ENCODE measurements around the gene IFT80. TPM values are rescaled to one million over a fixed set of nuclear protein-coding genes. Genes with fewer than 3 reads are reported as not detected.

Gene IFT80
- total and polyA plus RNA-seq, 2 donors (not counting 3 experiments of a cell fraction or from before 2014, with no cell fraction given): 7.3 to 22.5 TPM

DNA sequence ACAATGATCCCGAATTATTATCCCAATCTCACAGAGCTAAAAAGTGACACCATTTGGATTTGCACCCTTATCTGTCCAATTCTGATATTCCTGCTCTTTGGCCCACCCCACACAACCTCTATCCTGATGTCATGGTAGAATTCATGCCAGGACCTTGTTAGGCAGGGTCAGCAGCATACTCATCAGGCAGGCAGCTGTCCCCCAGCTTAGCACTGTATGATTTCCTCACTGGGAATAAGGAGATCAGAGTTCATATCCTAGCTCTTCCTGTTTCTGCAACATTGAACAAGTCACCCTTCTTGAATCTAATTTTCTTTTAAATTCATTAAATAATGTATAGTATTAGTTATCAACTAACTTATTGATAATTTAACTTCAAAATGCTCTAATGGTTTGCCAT, 185.8 kb downstream of the IFT80 start:
- Histone ChIP-seq H4K20me1 (replicated peaks; ENCODE audit: control insufficient read depth, extremely low read depth, insufficient read depth, low read length) (no peaks in the 10 kb centered on the region), H3K27me3 (ENCODE audit: control insufficient read depth in 2 of 2, insufficient read depth in 2 of 2, low read length in 2 of 2) (peaks cover 0 to 4% of the 10 kb centered on the region in 2 experiments), H3K9me3 (replicated peaks; ENCODE audit: control insufficient read depth, insufficient read depth, low read length) (no peaks in the 10 kb centered on the region), H3K9me1 (replicated peaks; ENCODE audit: control insufficient read depth, extremely low read depth, insufficient read depth, low read length) (no peaks in the 10 kb centered on the region), H3K9ac (replicated peaks; ENCODE audit: extremely low read depth, insufficient read depth, low read length) (no peak overlapping the region), H3K4me2 (ENCODE audit: insufficient read depth, low read length) (no peak overlapping the region), H3K36me3 (ENCODE audit: control insufficient read depth in 2 of 2, extremely low read depth in 1 of 2, insufficient read depth in 2 of 2, low read length in 2 of 2) (no peaks in the 10 kb centered on the region), H3K4me3 (replicated peaks in 1 of 3; ENCODE audit: insufficient read depth in 1 of 3, low read depth in 1 of 3, low read length in 3 of 3) (no peak overlapping the region), H2AFZ (ENCODE audit: low read depth, low read length) (no peak overlapping the region), H3K4me1 (ENCODE audit: control insufficient read depth, extremely low read depth, insufficient read depth, low read length) (no peaks in the 10 kb centered on the region), H3K79me2 (ENCODE audit: control insufficient read depth, insufficient read depth, low read length) (no peaks in the 10 kb centered on the region), H3K27ac (ENCODE audit: insufficient read depth, low read depth, low read length) (no peak overlapping the region)
- CTCF ChIA-PET: interaction anchor here (1.1 to 4.2 kb wide), 2 partner anchors 50 to 162 kb away, joined by 4 to 20 read pairs; no protein-coding TSS in a partner anchor
- intact Hi-C loops (cut with micrococcal nuclease): loop anchor here (5.0 kb wide), 2 partner anchors 51 to 199 kb away; no protein-coding TSS in a partner anchor
- no TSS peak for BruUV-seq (replicated peaks)
- TF ChIP-seq FOS (IDR thresholded peaks at IDR 0.05; ENCODE audit: borderline replicate concordance, insufficient read depth, low read length): no peak
- TF ChIP-seq POLR2AphosphoS5 (IDR thresholded peaks at IDR 0.05; ENCODE audit: insufficient read depth, low read depth, low read length): no peak
- TF ChIP-seq EZH2 (IDR thresholded peaks at IDR 0.05; ENCODE audit: borderline replicate concordance, low read depth, low read length, severe bottlenecking): no peak
- TF ChIP-seq MAX (IDR thresholded peaks at IDR 0.05; ENCODE audit: insufficient read depth, insufficient read length): no peak
- no peak for TF ChIP-seq GATA2 (IDR thresholded peaks at IDR 0.05; ENCODE audit: insufficient read depth, insufficient read length, low read depth, low read length)
- no peak for TF ChIP-seq MYC (IDR thresholded peaks at IDR 0.05; ENCODE audit: low read depth, low read length)
- no peak for TF ChIP-seq POLR2A (IDR thresholded peaks at IDR 0.05; ENCODE audit: low read depth, low read length)
- TF ChIP-seq JUN (IDR thresholded peaks at IDR 0.05; ENCODE audit: borderline replicate concordance, insufficient read depth, insufficient read length, low read depth): no peak
- TF ChIP-seq, protein P1, sequence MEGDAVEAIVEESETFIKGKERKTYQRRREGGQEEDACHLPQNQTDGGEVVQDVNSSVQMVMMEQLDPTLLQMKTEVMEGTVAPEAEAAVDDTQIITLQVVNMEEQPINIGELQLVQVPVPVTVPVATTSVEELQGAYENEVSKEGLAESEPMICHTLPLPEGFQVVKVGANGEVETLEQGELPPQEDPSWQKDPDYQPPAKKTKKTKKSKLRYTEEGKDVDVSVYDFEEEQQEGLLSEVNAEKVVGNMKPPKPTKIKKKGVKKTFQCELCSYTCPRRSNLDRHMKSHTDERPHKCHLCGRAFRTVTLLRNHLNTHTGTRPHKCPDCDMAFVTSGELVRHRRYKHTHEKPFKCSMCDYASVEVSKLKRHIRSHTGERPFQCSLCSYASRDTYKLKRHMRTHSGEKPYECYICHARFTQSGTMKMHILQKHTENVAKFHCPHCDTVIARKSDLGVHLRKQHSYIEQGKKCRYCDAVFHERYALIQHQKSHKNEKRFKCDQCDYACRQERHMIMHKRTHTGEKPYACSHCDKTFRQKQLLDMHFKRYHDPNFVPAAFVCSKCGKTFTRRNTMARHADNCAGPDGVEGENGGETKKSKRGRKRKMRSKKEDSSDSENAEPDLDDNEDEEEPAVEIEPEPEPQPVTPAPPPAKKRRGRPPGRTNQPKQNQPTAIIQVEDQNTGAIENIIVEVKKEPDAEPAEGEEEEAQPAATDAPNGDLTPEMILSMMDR (IDR thresholded peaks at IDR 0.05; ENCODE audit: extremely low read depth in 1 of 2, insufficient read depth in 1 of 2, low read depth in 1 of 2, low read length in 2 of 2): no peak
- FAIRE-seq: no peak
- dilution Hi-C loops (cut with MboI; ENCODE audit: extremely low pct_ligation_motif_present, low sequenced_read_pairs): loop anchor here (25.0 kb wide), 1 partner anchor 176 kb away; no protein-coding TSS in a partner anchor
- POLR2A ChIA-PET: no interaction called here
- no peak for DNase-seq (ENCODE audit: low read depth, low spot score)

All from endothelial cell of umbilical vein (primary cell).